ENCODE data around the gene ODF4.

DNA sequence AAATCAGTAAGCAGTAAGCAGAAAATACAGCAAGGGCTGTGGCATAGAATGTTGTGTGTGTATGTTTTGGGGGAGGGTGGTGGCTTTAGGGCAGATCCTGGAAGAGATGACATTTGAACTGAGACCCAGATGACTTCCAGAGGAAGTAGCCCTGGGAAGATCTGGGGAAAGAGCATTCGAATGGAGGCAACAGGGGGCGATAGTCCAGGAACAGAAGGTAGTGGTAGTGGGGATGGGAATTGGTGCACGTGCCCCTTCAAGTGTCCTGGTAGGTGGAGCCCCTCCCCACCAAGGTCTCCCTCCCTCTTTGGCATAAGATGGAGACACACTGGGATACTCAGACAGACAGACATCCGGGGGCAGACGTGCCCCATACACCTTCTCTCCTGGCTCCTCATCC lies 15.5 kb upstream of the ODF4 start:
- TF ChIP-seq, protein P1, sequence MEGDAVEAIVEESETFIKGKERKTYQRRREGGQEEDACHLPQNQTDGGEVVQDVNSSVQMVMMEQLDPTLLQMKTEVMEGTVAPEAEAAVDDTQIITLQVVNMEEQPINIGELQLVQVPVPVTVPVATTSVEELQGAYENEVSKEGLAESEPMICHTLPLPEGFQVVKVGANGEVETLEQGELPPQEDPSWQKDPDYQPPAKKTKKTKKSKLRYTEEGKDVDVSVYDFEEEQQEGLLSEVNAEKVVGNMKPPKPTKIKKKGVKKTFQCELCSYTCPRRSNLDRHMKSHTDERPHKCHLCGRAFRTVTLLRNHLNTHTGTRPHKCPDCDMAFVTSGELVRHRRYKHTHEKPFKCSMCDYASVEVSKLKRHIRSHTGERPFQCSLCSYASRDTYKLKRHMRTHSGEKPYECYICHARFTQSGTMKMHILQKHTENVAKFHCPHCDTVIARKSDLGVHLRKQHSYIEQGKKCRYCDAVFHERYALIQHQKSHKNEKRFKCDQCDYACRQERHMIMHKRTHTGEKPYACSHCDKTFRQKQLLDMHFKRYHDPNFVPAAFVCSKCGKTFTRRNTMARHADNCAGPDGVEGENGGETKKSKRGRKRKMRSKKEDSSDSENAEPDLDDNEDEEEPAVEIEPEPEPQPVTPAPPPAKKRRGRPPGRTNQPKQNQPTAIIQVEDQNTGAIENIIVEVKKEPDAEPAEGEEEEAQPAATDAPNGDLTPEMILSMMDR (IDR thresholded peaks at IDR 0.05; ENCODE audit: borderline replicate concordance, extremely low read depth, low read length, poor library complexity, severe bottlenecking), result peak; percentile 14
- TF ChIP-seq EZH2 (IDR thresholded peaks at IDR 0.05; ENCODE audit: borderline replicate concordance, low read depth, low read length, severe bottlenecking), result no peak

All from DND-41 (cell line).